Nephron (organoid): ENCODE results near the gene ICAM2.

Experiments used
- H3K27ac Mint-ChIP-seq, 3 experiments: 2 replicates each; pipeline ENCODE4 v1.8.0; 2020; ENCODE audit warnings: mixed read lengths in 3 of 3, mild to moderate bottlenecking in 2 of 3, moderate library complexity in 1 of 3
- H3K27me3 Mint-ChIP-seq: 2 replicates; pipeline ENCODE4 v1.8.0; 2021; ENCODE audit warnings: low read depth, mild to moderate bottlenecking, moderate library complexity, mixed read lengths
- H3K36me3 Mint-ChIP-seq: 2 replicates; pipeline ENCODE4 v1.8.0; 2020; ENCODE audit warnings: low read depth, mixed read lengths
- H3K4me1 Mint-ChIP-seq: 2 replicates; pipeline ENCODE4 v1.8.0; 2020; ENCODE audit warnings: mixed read lengths
- H3K4me3 Mint-ChIP-seq, 3 experiments: 2 replicates each; pipeline ENCODE4 v1.8.0; 2020; ENCODE audit warnings: mild to moderate bottlenecking in 3 of 3, mixed read lengths in 3 of 3, moderate library complexity in 2 of 3
- H3K9me3 Mint-ChIP-seq: 2 replicates; pipeline ENCODE4 v1.8.0; 2020; ENCODE audit warnings: mixed read lengths
- CTCF ChIP-seq, 3 experiments: fragments of 200-600 bp; sonication (generic); IDR thresholded peaks; one replicate each; pipeline ENCODE4 v1.5.0; 2021; ENCODE audit warnings: antibody characterized with exemption in 3 of 3; ENCODE audit not compliant: unreplicated experiment in 3 of 3

The ICAM2 gene

GRCh38 chr17:63956296-63956920 lies 64.0 kb downstream of the ICAM2 start:
- H3K4me1 Mint-ChIP-seq: peaks cover 6% of the 10 kb centered on the region
- H3K27ac Mint-ChIP-seq: no peak overlapping the region

DNA sequence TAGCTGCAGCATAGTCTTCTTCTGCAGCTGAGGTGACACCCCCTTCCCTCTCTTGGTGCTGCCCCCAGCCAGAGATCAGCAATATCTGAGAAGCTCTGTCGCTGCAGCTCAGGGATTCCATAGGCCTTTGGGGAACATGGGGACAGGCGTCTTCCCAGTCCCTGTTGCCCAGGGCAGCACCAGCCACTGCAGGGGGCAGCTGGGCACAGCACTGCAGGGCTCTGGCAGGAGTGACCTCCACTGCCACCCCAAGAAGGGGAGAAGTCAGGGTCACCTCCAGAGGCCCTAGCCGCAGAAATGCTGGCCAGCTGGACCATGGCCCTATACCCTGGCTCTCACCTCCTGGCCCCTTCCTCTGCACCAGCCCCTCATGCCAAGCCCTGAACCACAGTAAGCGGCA lies 64.6 kb downstream of the ICAM2 start:
- Mint-ChIP-seq H3K9me3 (no peaks in the 10 kb centered on the region), H3K4me3 (no peak overlapping the region), H3K27ac (no peak overlapping the region), H3K27me3 (peaks cover 9% of the 10 kb centered on the region), H3K36me3 (no peaks in the 10 kb centered on the region), H3K4me1 (peaks cover 6% of the 10 kb centered on the region)
- TF ChIP-seq CTCF (IDR thresholded peaks at IDR 0.05; ENCODE audit: unreplicated experiment in 3 of 3): no peak

More at GRCh38 chr17:63956296-63956920, 64.0 kb downstream of the ICAM2 start:
- Mint-ChIP-seq H3K27me3 (peaks cover 14% of the 10 kb centered on the region), H3K9me3 (no peaks in the 10 kb centered on the region), H3K4me3 (no peak overlapping the region), H3K36me3 (no peaks in the 10 kb centered on the region)
- no peak for TF ChIP-seq CTCF (IDR thresholded peaks at IDR 0.05; ENCODE audit: unreplicated experiment in 3 of 3)

GRCh38 chr17:63955232-63955631 lies 65.2 kb downstream of the ICAM2 start:
- Mint-ChIP-seq H3K36me3 (no peaks in the 10 kb centered on the region), H3K9me3 (no peaks in the 10 kb centered on the region), H3K4me3 (no peak overlapping the region), H3K27ac (no peak overlapping the region), H3K4me1 (peaks cover 6% of the 10 kb centered on the region), H3K27me3 (peaks cover 4% of the 10 kb centered on the region)
- no peak for TF ChIP-seq CTCF (IDR thresholded peaks at IDR 0.05; ENCODE audit: unreplicated experiment in 3 of 3)

GRCh38 chr17:63954402-63955063 lies 65.9 kb downstream of the ICAM2 start:
- Mint-ChIP-seq H3K36me3 (no peaks in the 10 kb centered on the region), H3K27ac (no peak overlapping the region), H3K27me3 (peaks cover under 1% of the 10 kb centered on the region), H3K4me1 (peaks cover 7% of the 10 kb centered on the region), H3K9me3 (no peaks in the 10 kb centered on the region), H3K4me3 (no peak overlapping the region)
- TF ChIP-seq CTCF (IDR thresholded peaks at IDR 0.05; ENCODE audit: unreplicated experiment in 3 of 3): no peak
